ENCODE data around the gene ARMH3. TPM values are rescaled to one million over a fixed set of nuclear protein-coding genes. Genes with fewer than 3 reads are reported as not detected.
A peak's percentile ranks its signal among the peaks of the same experiment; 100 is the strongest.

Gene ARMH3
- total and polyA plus RNA-seq, 2 experiments from 2014 or later, result 8.7 to 11.1 TPM

DNA sequence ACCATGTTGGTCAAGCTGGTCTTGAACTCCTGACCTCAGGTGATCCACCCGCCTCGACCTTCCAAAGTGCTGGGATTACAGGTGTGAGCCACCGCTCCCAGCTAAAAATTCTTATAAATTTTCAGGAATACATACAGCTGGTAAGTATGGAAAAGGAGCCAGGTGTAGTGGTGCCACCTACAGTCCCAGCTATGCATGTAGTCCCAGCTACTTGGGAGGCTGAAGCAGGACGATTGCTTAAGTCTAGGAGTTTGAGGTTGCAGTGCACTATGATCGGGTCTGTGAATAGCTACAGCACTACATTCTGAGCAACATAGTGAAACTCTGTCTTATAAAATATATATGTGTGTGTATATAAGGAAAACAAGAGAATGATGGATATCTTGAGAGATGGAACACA is 45.2 kb upstream of the ARMH3 start:
- peak; percentile 70 for ATAC-seq
- Histone ChIP-seq H3K4me3 (no peak overlapping the region), H3K9me2 (ENCODE audit: insufficient read depth) (no peaks in the 10 kb centered on the region), H4K20me1 (replicated peaks; ENCODE audit: insufficient read depth) (0 out of 2 replicates have a peak, but pooled peaks cover 2% of the 10 kb centered on the region), H2AFZ (no peak overlapping the region), H3K27me3 (ENCODE audit: insufficient read depth) (no peaks in the 10 kb centered on the region), H3K36me3 (ENCODE audit: insufficient read depth) (peaks cover 12% of the 10 kb centered on the region; the same call in 1 of the 2 replicates), H3K27ac (ENCODE audit: low read depth) (no peak overlapping the region), H3K4me1 (ENCODE audit: insufficient read depth) (no peaks in the 10 kb centered on the region), H3F3A (replicated peaks; ENCODE audit: low read depth) (peaks cover 4% of the 10 kb centered on the region; the same call in 1 of the 2 replicates), H3K79me2 (replicated peaks; ENCODE audit: insufficient read depth) (no peaks in the 10 kb centered on the region), H3K4me2 (no peak overlapping the region)
- peaks cover 2% of the 10 kb centered on the region for H3K27me3 Mint-ChIP-seq (ENCODE audit: insufficient read depth, low read depth, poor library complexity)
- H3K4me3 Mint-ChIP-seq, result no peak overlapping the region
- H3K9me3 Mint-ChIP-seq, result no peaks in the 10 kb centered on the region
- H3K36me3 Mint-ChIP-seq (ENCODE audit: low read depth), result peaks cover 38% of the 10 kb centered on the region
- H3K4me1 Mint-ChIP-seq, result no peaks in the 10 kb centered on the region
- DNase-seq (ENCODE audit: low spot score), result peak; percentile 36
- H3K27ac Mint-ChIP-seq, result no peak overlapping the region
- TF ChIP-seq, protein P1, sequence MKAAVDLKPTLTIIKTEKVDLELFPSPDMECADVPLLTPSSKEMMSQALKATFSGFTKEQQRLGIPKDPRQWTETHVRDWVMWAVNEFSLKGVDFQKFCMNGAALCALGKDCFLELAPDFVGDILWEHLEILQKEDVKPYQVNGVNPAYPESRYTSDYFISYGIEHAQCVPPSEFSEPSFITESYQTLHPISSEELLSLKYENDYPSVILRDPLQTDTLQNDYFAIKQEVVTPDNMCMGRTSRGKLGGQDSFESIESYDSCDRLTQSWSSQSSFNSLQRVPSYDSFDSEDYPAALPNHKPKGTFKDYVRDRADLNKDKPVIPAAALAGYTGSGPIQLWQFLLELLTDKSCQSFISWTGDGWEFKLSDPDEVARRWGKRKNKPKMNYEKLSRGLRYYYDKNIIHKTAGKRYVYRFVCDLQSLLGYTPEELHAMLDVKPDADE (IDR thresholded peaks at IDR 0.05), result no peak
- TF ChIP-seq EZH2phosphoT487 (IDR thresholded peaks at IDR 0.05; ENCODE audit: unreplicated experiment) (no peak), ZNF114 (CRISPR knock-in tag; IDR thresholded peaks at IDR 0.05) (no peak), ZNF331 (CRISPR knock-in tag; IDR thresholded peaks at IDR 0.05; ENCODE audit: low read depth) (no peak), JUNB (IDR thresholded peaks at IDR 0.05; ENCODE audit: unreplicated experiment) (no peak), POLR2AphosphoS5 (IDR thresholded peaks at IDR 0.05; ENCODE audit: low read depth) (no peak)
- TF ChIP-seq, protein P2, sequence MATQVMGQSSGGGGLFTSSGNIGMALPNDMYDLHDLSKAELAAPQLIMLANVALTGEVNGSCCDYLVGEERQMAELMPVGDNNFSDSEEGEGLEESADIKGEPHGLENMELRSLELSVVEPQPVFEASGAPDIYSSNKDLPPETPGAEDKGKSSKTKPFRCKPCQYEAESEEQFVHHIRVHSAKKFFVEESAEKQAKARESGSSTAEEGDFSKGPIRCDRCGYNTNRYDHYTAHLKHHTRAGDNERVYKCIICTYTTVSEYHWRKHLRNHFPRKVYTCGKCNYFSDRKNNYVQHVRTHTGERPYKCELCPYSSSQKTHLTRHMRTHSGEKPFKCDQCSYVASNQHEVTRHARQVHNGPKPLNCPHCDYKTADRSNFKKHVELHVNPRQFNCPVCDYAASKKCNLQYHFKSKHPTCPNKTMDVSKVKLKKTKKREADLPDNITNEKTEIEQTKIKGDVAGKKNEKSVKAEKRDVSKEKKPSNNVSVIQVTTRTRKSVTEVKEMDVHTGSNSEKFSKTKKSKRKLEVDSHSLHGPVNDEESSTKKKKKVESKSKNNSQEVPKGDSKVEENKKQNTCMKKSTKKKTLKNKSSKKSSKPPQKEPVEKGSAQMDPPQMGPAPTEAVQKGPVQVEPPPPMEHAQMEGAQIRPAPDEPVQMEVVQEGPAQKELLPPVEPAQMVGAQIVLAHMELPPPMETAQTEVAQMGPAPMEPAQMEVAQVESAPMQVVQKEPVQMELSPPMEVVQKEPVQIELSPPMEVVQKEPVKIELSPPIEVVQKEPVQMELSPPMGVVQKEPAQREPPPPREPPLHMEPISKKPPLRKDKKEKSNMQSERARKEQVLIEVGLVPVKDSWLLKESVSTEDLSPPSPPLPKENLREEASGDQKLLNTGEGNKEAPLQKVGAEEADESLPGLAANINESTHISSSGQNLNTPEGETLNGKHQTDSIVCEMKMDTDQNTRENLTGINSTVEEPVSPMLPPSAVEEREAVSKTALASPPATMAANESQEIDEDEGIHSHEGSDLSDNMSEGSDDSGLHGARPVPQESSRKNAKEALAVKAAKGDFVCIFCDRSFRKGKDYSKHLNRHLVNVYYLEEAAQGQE (IDR thresholded peaks at IDR 0.05; ENCODE audit: unreplicated experiment), result no peak
- TF ChIP-seq, protein P3, sequence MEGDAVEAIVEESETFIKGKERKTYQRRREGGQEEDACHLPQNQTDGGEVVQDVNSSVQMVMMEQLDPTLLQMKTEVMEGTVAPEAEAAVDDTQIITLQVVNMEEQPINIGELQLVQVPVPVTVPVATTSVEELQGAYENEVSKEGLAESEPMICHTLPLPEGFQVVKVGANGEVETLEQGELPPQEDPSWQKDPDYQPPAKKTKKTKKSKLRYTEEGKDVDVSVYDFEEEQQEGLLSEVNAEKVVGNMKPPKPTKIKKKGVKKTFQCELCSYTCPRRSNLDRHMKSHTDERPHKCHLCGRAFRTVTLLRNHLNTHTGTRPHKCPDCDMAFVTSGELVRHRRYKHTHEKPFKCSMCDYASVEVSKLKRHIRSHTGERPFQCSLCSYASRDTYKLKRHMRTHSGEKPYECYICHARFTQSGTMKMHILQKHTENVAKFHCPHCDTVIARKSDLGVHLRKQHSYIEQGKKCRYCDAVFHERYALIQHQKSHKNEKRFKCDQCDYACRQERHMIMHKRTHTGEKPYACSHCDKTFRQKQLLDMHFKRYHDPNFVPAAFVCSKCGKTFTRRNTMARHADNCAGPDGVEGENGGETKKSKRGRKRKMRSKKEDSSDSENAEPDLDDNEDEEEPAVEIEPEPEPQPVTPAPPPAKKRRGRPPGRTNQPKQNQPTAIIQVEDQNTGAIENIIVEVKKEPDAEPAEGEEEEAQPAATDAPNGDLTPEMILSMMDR (conservative IDR thresholded peaks at IDR 0.05; ENCODE audit: low read depth in 2 of 2), result peak; percentile 32 to 41; a peak in 3 of 4 replicates

DNA sequence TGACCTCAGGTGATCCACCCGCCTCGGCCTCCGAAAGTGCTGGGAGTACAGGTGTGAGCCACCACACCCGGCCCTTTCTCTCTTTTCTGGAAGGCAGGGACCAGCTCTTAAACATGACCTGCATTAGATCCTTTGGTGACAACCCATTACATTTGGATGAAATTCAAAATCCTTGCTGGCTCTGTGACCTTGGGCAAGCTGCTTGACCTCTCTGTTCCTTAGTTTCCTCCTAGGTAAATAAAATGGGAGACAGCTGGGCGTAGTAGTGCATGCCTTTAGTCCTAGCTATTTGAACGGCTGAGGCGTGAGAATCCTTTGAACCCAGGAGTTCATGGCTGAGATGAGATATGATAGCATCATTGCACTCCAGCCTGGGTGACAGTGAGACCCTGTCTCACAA is 40.5 kb upstream of the ARMH3 start:
- TF ChIP-seq EZH2 (IDR thresholded peaks at IDR 0.05; ENCODE audit: low read depth, unreplicated experiment), result no peak
- TF ChIP-seq ZNF114 (CRISPR knock-in tag; IDR thresholded peaks at IDR 0.05), result no peak
- Mint-ChIP-seq H3K9me3 (no peaks in the 10 kb centered on the region; the same call in 2 of the 3 replicates), H3K27me3 (ENCODE audit: insufficient read depth, low read depth, poor library complexity) (peaks cover 3% of the 10 kb centered on the region), H3K27ac (no peak overlapping the region), H3K4me1 (no peaks in the 10 kb centered on the region), H3K4me3 (no peak overlapping the region), H3K36me3 (ENCODE audit: low read depth) (peaks cover 27% of the 10 kb centered on the region)
- no peak overlapping the region for H3K27ac ChIP-seq (ENCODE audit: low read depth)
- H3K4me1 ChIP-seq (ENCODE audit: insufficient read depth), result no peaks in the 10 kb centered on the region
- H4K20me1 ChIP-seq (replicated peaks; ENCODE audit: insufficient read depth), result no peaks in the 10 kb centered on the region
- no peak for ATAC-seq
- H3K79me2 ChIP-seq (replicated peaks; ENCODE audit: insufficient read depth), result no peaks in the 10 kb centered on the region
- H3F3A ChIP-seq (replicated peaks; ENCODE audit: low read depth), result 0 out of 2 replicates have a peak, but pooled peaks cover 4% of the 10 kb centered on the region
- peaks cover 12% of the 10 kb centered on the region; the same call in 1 of the 2 replicates for H3K36me3 ChIP-seq (ENCODE audit: insufficient read depth)
- H3K27me3 ChIP-seq (ENCODE audit: insufficient read depth), result no peaks in the 10 kb centered on the region
- H3K4me3 ChIP-seq, result no peak overlapping the region
- H3K4me2 ChIP-seq, result no peak overlapping the region
- DNase-seq (ENCODE audit: low spot score), result no peak
- no peak overlapping the region for H2AFZ ChIP-seq
- no peaks in the 10 kb centered on the region for H3K9me2 ChIP-seq (ENCODE audit: insufficient read depth)
